Activated T-helper 17 cell treated with anti-CD3 and anti-CD28 coated beads, Interleukin-2, amount 50 U/mL, for 72 hours (primary cell): Measurements from ENCODE around the gene CTTN. TPM values are rescaled to one million over a fixed set of nuclear protein-coding genes. Genes with fewer than 3 reads are reported as not detected.

Source experiments
- ATAC-seq: fragments of 150-1000 bp; cut with Tn5 transposase; replicated peaks from 2 replicates; pipeline ENCODE4 v1.10.0; 2021; ENCODE audit warnings: mild to moderate bottlenecking, moderate library complexity
- H3K27ac Mint-ChIP-seq: one replicate; pipeline ENCODE4 v1.8.0; 2022; ENCODE audit warnings: mixed read lengths
- H3K27me3 Mint-ChIP-seq: one replicate; pipeline ENCODE4 v1.8.0; 2022; ENCODE audit warnings: mixed read lengths
- H3K36me3 Mint-ChIP-seq: one replicate; pipeline ENCODE4 v1.8.0; 2022; ENCODE audit warnings: low read depth, mild to moderate bottlenecking, mixed read lengths
- H3K4me1 Mint-ChIP-seq: one replicate; pipeline ENCODE4 v1.8.0; 2022; ENCODE audit warnings: mixed read lengths
- H3K4me3 Mint-ChIP-seq: one replicate; pipeline ENCODE4 v1.8.0; 2022; ENCODE audit warnings: mild to moderate bottlenecking, mixed read lengths
- H3K9me3 Mint-ChIP-seq: one replicate; pipeline ENCODE4 v1.8.0; 2022; ENCODE audit warnings: mixed read lengths
- total RNA-seq, 2 donors: library from RNA; stranded (reverse); gene quantifications; one replicate each; pipeline ENCODE4 v1.2.3, GENCODE V29; 2022

CTTN gene
- total RNA-seq = 10 to 100 TPM in 1 of 2 donors, 1 to 10 TPM in 1; 8.7 to 36.1 TPM

- H3K27ac Mint-ChIP-seq = peak within 1 kb of the TSS; percentile 85
- peak within 1 kb of the TSS; percentile 76 for H3K4me3 Mint-ChIP-seq
- peaks cover 21% of the 10 kb centered on the region for H3K4me1 Mint-ChIP-seq
- H3K9me3 Mint-ChIP-seq = no peaks in the 10 kb centered on the region
- peak; percentile 87 for ATAC-seq
- peaks cover 9% of the 10 kb centered on the region for H3K36me3 Mint-ChIP-seq
- peaks cover 26% of the 10 kb centered on the region for H3K27me3 Mint-ChIP-seq
These were observed at the start of gene CTTN for GRCh38 chr11:70397983-70398833. Gene CTTN (plus strand): TSS chr11:70398529. CDS start chr11:70407298, 8,769 bp downstream.

- Mint-ChIP-seq H3K9me3 (no peaks in the 10 kb centered on the region), H3K27me3 (no peaks in the 10 kb centered on the region), H3K4me1 (no peaks in the 10 kb centered on the region), H3K36me3 (peaks cover 90% of the 10 kb centered on the region), H3K4me3 (no peak overlapping the region), H3K27ac (no peak overlapping the region)
- no peak for ATAC-seq
These were observed 49.7 kb upstream of the CTTN start for GRCh38 chr11:70348608-70349007.

GRCh38 chr11:70351646-70352045 lies 46.7 kb upstream of the CTTN start:
- ATAC-seq = no peak
- Mint-ChIP-seq H3K27ac (no peak overlapping the region), H3K9me3 (no peaks in the 10 kb centered on the region), H3K4me1 (no peaks in the 10 kb centered on the region), H3K36me3 (peaks cover 92% of the 10 kb centered on the region), H3K27me3 (no peaks in the 10 kb centered on the region), H3K4me3 (no peak overlapping the region)

- no peak overlapping the region for H3K4me3 Mint-ChIP-seq
- peaks cover 92% of the 10 kb centered on the region for H3K36me3 Mint-ChIP-seq
These were observed 46.2 kb upstream of the CTTN start for GRCh38 chr11:70352100-70352499.

GRCh38 chr11:70352601-70353000 lies 45.7 kb upstream of the CTTN start:
- Mint-ChIP-seq H3K9me3 (no peaks in the 10 kb centered on the region), H3K4me3 (no peak overlapping the region), H3K27ac (no peak overlapping the region), H3K27me3 (no peaks in the 10 kb centered on the region), H3K4me1 (no peaks in the 10 kb centered on the region), H3K36me3 (peaks cover 92% of the 10 kb centered on the region)
- no peak for ATAC-seq

More at GRCh38 chr11:70352100-70352499, 46.2 kb upstream of the CTTN start:
- H3K9me3 Mint-ChIP-seq = no peaks in the 10 kb centered on the region
- no peak overlapping the region for H3K27ac Mint-ChIP-seq
- H3K4me1 Mint-ChIP-seq = no peaks in the 10 kb centered on the region
- no peak for ATAC-seq
- no peaks in the 10 kb centered on the region for H3K27me3 Mint-ChIP-seq

- Mint-ChIP-seq H3K27me3 (no peaks in the 10 kb centered on the region), H3K9me3 (no peaks in the 10 kb centered on the region), H3K4me1 (no peaks in the 10 kb centered on the region), H3K27ac (no peak overlapping the region), H3K36me3 (peaks cover 92% of the 10 kb centered on the region), H3K4me3 (no peak overlapping the region)
- ATAC-seq = no peak
These were observed 45.0 kb upstream of the CTTN start for GRCh38 chr11:70353329-70353728.

GRCh38 chr11:70353900-70354568 lies 44.3 kb upstream of the CTTN start:
- no peaks in the 10 kb centered on the region for H3K4me1 Mint-ChIP-seq
- H3K36me3 Mint-ChIP-seq = peaks cover 92% of the 10 kb centered on the region
- H3K4me3 Mint-ChIP-seq = no peak overlapping the region
- no peaks in the 10 kb centered on the region for H3K27me3 Mint-ChIP-seq
- H3K9me3 Mint-ChIP-seq = no peaks in the 10 kb centered on the region
- H3K27ac Mint-ChIP-seq = no peak overlapping the region
- no peak for ATAC-seq

GRCh38 chr11:70354629-70355028 lies 43.7 kb upstream of the CTTN start:
- Mint-ChIP-seq H3K27ac (no peak overlapping the region), H3K4me3 (no peak overlapping the region), H3K27me3 (no peaks in the 10 kb centered on the region), H3K36me3 (peaks cover 92% of the 10 kb centered on the region), H3K9me3 (no peaks in the 10 kb centered on the region), H3K4me1 (no peaks in the 10 kb centered on the region)
- ATAC-seq = no peak

GRCh38 chr11:70358753-70359152 lies 39.6 kb upstream of the CTTN start:
- ATAC-seq = no peak
- H3K36me3 Mint-ChIP-seq = peaks cover 100% of the 10 kb centered on the region
- H3K4me3 Mint-ChIP-seq = no peak overlapping the region
- H3K9me3 Mint-ChIP-seq = no peaks in the 10 kb centered on the region
- H3K27ac Mint-ChIP-seq = no peak overlapping the region
- H3K4me1 Mint-ChIP-seq = no peaks in the 10 kb centered on the region
- no peaks in the 10 kb centered on the region for H3K27me3 Mint-ChIP-seq

GRCh38 chr11:70359451-70360205 lies 38.7 kb upstream of the CTTN start:
- Mint-ChIP-seq H3K4me3 (no peak overlapping the region), H3K9me3 (no peaks in the 10 kb centered on the region), H3K36me3 (peaks cover 97% of the 10 kb centered on the region), H3K4me1 (peaks cover 2% of the 10 kb centered on the region), H3K27me3 (no peaks in the 10 kb centered on the region), H3K27ac (no peak overlapping the region)
- ATAC-seq = no peak

- Mint-ChIP-seq H3K4me3 (no peak overlapping the region), H3K4me1 (peaks cover 8% of the 10 kb centered on the region), H3K9me3 (no peaks in the 10 kb centered on the region), H3K27me3 (no peaks in the 10 kb centered on the region), H3K36me3 (peaks cover 97% of the 10 kb centered on the region), H3K27ac (no peak overlapping the region)
- no peak for ATAC-seq
These were observed 38.1 kb upstream of the CTTN start for GRCh38 chr11:70360211-70360610.

- Mint-ChIP-seq H3K27ac (peak overlapping the region; percentile 91), H3K4me3 (peak overlapping the region; percentile 78), H3K36me3 (peaks cover 88% of the 10 kb centered on the region), H3K9me3 (no peaks in the 10 kb centered on the region), H3K4me1 (peaks cover 16% of the 10 kb centered on the region), H3K27me3 (no peaks in the 10 kb centered on the region)
- ATAC-seq = no peak
These were observed 34.2 kb upstream of the CTTN start for GRCh38 chr11:70364178-70364577.

- H3K4me1 Mint-ChIP-seq = peaks cover 16% of the 10 kb centered on the region
- peak overlapping the region; percentile 91 for H3K27ac Mint-ChIP-seq
- no peaks in the 10 kb centered on the region for H3K9me3 Mint-ChIP-seq
- no peaks in the 10 kb centered on the region for H3K27me3 Mint-ChIP-seq
- peak overlapping the region; percentile 78 for H3K4me3 Mint-ChIP-seq
- peaks cover 87% of the 10 kb centered on the region for H3K36me3 Mint-ChIP-seq
- peak; percentile 96 for ATAC-seq
These were observed 33.4 kb upstream of the CTTN start for GRCh38 chr11:70364745-70365543.

- Mint-ChIP-seq H3K27ac (peak overlapping the region; percentile 91), H3K4me3 (peak overlapping the region; percentile 78), H3K36me3 (peaks cover 85% of the 10 kb centered on the region), H3K4me1 (peaks cover 16% of the 10 kb centered on the region), H3K27me3 (no peaks in the 10 kb centered on the region), H3K9me3 (no peaks in the 10 kb centered on the region)
- peak; percentile 7 for ATAC-seq
These were observed 32.8 kb upstream of the CTTN start for GRCh38 chr11:70365544-70365927.
